Fibroblast of lung (primary cell): ENCODE results near the gene DAZAP1. TPM values are rescaled to one million over a fixed set of nuclear protein-coding genes. Genes with fewer than 3 reads are reported as not detected.

Source experiments
- DNase-seq, 2 donors: peaks; one replicate each; pipeline versions ENCODE4 v3.0.0 to v3.0.0-alpha.2; 2010; ENCODE audit warnings: low read depth in 2 of 2
- H2AFZ ChIP-seq: 2 replicates; pipeline ENCODE4 v1.5.1; 2012; ENCODE audit warnings: low read length, control low read depth, inconsistent platforms
- H3K27ac ChIP-seq: 2 replicates; pipeline ENCODE4 v1.5.1; 2011; ENCODE audit warnings: low read length, control low read depth; ENCODE audit not compliant: insufficient read depth
- H3K27me3 ChIP-seq: 2 replicates; pipeline ENCODE4 v1.5.1; 2011; ENCODE audit warnings: mild to moderate bottlenecking, low read length; ENCODE audit not compliant: control insufficient read depth, insufficient read depth
- H3K36me3 ChIP-seq: 2 replicates; pipeline ENCODE4 v1.5.1; 2011; ENCODE audit warnings: low read length; ENCODE audit not compliant: control insufficient read depth, insufficient read depth
- H3K4me1 ChIP-seq: 2 replicates; pipeline ENCODE4 v1.5.1; 2011; ENCODE audit warnings: low read length; ENCODE audit not compliant: control insufficient read depth, insufficient read depth; ENCODE audit errors: extremely low read depth
- H3K4me2 ChIP-seq: 2 replicates; pipeline ENCODE4 v1.5.1; 2011; ENCODE audit warnings: low read length, control low read depth; ENCODE audit not compliant: insufficient read depth; ENCODE audit errors: extremely low read depth
- H3K4me3 ChIP-seq, 4 experiments: fragments of 200-600 bp in 1 of 4; sonication (generic) in 1 of 4; replicated peaks in 1 of 4; 2 replicates each; pipeline ENCODE4 v1.5.1; 2011 to 2016; ENCODE audit warnings: low read length in 4 of 4, low read depth in 3 of 4, mild to moderate bottlenecking in 3 of 4, control low read depth in 2 of 4, inconsistent platforms in 1 of 4, mixed read lengths in 1 of 4; ENCODE audit not compliant: insufficient read depth in 1 of 4; ENCODE audit errors: control extremely low read depth in 1 of 4
- H3K79me2 ChIP-seq: 2 replicates; pipeline ENCODE4 v1.5.1; 2012; ENCODE audit warnings: mild to moderate bottlenecking, low read length, inconsistent platforms; ENCODE audit not compliant: control insufficient read depth, insufficient read depth
- H3K9ac ChIP-seq: 2 replicates; pipeline ENCODE4 v1.5.1; 2011; ENCODE audit warnings: mild to moderate bottlenecking, low read length, control low read depth; ENCODE audit not compliant: insufficient read depth
- H3K9me3 ChIP-seq: 2 replicates; pipeline ENCODE4 v1.5.1; 2012; ENCODE audit warnings: low read depth, low read length; ENCODE audit not compliant: control insufficient read depth, insufficient read depth
- H4K20me1 ChIP-seq: 2 replicates; pipeline ENCODE4 v1.5.1; 2011; ENCODE audit warnings: low read length; ENCODE audit not compliant: control insufficient read depth, insufficient read depth; ENCODE audit errors: extremely low read depth
- EZH2 ChIP-seq: IDR thresholded peaks from 2 replicates; pipeline ENCODE4 v1.5.1; 2012; ENCODE audit warnings: low read length, control low read depth, mild to moderate bottlenecking; ENCODE audit errors: missing control alignments
- polyA plus RNA-seq, 2 donors: library from polyadenylated mRNA; depleted of rRNA in 1 of 2; stranded (reverse) in 1 of 2; unstranded in 1 of 2; fragments of >200 nt; gene quantifications; 2 replicates each; pipeline ENCODE4 v1.2.1, GENCODE V29; 2011 to 2012; ENCODE audit warnings: missing spikeins in 1 of 2
- total RNA-seq: library from RNA; depleted of rRNA; stranded (reverse); fragments of >200 nt; gene quantifications from 2 replicates; pipeline ENCODE4 v1.2.1, GENCODE V29; 2014
- TF ChIP-seq, protein P1 (sequence below), 2 donors: IDR thresholded peaks in 1 of 2; conservative IDR thresholded peaks in 1 of 2; 1 replicate in 1 of 2; 2 replicates in 1 of 2; pipeline ENCODE4 v1.5.1; 2011 to 2012; ENCODE audit warnings: low read length in 2 of 2, control low read depth in 1 of 2, inconsistent platforms in 1 of 2, low read depth in 1 of 2, mild to moderate bottlenecking in 1 of 2

The DAZAP1 gene
- total and polyA plus RNA-seq, 2 donors (not counting 1 experiment from before 2014, with no cell fraction given): 44.6 to 49.5 TPM

DNA sequence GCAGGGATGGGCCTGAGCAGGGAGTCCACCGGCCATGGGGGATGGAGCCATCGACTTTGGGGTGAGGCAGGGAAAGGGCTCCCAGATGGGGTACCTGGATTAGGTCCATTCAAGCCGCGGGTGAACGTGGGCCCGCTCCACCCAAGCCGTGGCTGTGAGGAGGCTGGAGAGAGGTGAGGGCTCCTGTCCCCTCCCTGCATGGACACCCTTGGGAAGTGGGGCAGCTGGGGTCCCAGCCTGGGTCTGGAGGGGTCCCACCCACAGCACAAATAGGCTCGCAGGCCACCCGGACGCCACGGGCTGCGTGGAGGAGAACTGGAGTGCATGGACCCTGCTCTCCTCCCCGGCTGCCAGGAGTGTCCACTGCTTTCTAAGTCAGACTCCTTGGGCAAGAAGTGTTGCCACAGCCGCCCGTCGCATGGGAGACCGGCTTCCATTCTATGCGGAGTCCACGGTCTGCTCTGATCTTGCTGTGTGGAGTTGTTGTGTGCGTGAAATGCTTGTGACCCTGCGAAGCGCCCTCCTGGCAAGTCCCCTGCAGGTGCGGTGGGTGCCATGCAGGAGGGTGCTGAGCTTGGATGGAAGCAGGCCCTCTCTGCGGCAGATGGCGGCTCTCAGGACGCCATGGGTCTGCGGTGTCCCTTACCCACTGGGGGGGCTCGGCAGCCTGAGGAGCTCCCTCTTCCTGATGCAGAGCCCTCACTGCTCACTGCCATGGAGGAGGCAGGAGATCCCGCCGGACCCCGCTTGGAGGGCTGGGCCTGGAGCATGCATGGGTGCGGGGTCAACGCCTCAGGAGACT, 2.0 kb downstream of the DAZAP1 start:
- no peaks in the 10 kb centered on the region for H3K27me3 ChIP-seq
- DNase-seq: no peak
- H3K9me3 ChIP-seq: no peaks in the 10 kb centered on the region
- peak overlapping the region; percentile 48 to 90 (median 80) for H3K4me3 ChIP-seq
- H2AFZ ChIP-seq: no peak overlapping the region
- peaks cover 3% of the 10 kb centered on the region for H4K20me1 ChIP-seq
- H3K9ac ChIP-seq: peak overlapping the region; percentile 82
- H3K27ac ChIP-seq: peak overlapping the region; percentile 74
- no peak for TF ChIP-seq EZH2
- TF ChIP-seq, protein P1, sequence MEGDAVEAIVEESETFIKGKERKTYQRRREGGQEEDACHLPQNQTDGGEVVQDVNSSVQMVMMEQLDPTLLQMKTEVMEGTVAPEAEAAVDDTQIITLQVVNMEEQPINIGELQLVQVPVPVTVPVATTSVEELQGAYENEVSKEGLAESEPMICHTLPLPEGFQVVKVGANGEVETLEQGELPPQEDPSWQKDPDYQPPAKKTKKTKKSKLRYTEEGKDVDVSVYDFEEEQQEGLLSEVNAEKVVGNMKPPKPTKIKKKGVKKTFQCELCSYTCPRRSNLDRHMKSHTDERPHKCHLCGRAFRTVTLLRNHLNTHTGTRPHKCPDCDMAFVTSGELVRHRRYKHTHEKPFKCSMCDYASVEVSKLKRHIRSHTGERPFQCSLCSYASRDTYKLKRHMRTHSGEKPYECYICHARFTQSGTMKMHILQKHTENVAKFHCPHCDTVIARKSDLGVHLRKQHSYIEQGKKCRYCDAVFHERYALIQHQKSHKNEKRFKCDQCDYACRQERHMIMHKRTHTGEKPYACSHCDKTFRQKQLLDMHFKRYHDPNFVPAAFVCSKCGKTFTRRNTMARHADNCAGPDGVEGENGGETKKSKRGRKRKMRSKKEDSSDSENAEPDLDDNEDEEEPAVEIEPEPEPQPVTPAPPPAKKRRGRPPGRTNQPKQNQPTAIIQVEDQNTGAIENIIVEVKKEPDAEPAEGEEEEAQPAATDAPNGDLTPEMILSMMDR (conservative IDR thresholded peaks at IDR 0.05 in 1 of 2, IDR thresholded peaks at IDR 0.05 in 1 of 2; ENCODE audit: low read depth in 1 of 2, low read length in 2 of 2): no peak
- peaks cover 67% of the 10 kb centered on the region for H3K79me2 ChIP-seq
- H3K36me3 ChIP-seq: peaks cover 15% of the 10 kb centered on the region
- peak overlapping the region; percentile 82 for H3K4me2 ChIP-seq
- H3K4me1 ChIP-seq: peaks cover 26% of the 10 kb centered on the region

DNA sequence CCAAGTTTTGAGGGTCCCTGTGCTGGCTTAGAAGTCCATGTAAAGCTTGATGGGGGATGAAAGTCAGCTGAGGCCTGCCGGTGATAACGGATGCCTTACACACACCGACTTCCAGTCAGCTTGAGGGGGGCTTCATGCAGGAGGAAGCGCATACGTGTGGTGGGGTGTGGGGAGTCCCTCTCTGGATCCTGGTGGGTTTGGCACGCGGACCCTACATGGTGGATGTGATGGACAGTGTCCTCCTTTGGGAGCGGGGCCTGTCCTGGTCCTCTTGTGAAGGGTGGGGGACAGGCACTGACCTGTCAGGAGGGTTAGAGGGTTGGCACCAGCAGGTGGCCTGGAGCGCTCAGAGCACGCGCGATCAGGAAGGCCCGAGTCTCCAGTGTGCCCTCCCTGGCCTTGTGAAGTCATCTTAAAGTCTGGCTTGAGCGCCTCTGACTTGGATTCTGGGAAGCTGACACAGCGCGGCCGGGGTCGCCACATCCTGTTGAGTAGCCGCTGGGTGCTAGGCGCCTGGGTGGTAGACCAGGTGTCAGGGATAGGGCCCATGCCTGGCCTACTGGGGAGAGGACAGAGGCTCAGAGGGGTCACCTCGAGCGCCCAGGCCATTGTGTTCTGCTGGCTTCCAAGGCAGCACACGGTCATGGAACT, 2.9 kb downstream of the DAZAP1 start:
- Histone ChIP-seq H3K4me2 (peak overlapping the region; percentile 82), H3K9me3 (no peaks in the 10 kb centered on the region), H3K27me3 (no peaks in the 10 kb centered on the region), H3K27ac (peak overlapping the region; percentile 74), H3K4me1 (peaks cover 30% of the 10 kb centered on the region), H2AFZ (no peak overlapping the region), H3K79me2 (peaks cover 73% of the 10 kb centered on the region), H3K9ac (peak overlapping the region; percentile 36), H4K20me1 (peaks cover 3% of the 10 kb centered on the region), H3K36me3 (peaks cover 15% of the 10 kb centered on the region), H3K4me3 (peak overlapping the region in 3 of 4 experiments; percentile 9 to 90 (median 48))
- peak; percentile 60 to 76 for DNase-seq
- TF ChIP-seq EZH2: no peak
- TF ChIP-seq, protein P1 (conservative IDR thresholded peaks at IDR 0.05 in 1 of 2, IDR thresholded peaks at IDR 0.05 in 1 of 2; ENCODE audit: low read depth in 1 of 2, low read length in 2 of 2): no peak

DNA sequence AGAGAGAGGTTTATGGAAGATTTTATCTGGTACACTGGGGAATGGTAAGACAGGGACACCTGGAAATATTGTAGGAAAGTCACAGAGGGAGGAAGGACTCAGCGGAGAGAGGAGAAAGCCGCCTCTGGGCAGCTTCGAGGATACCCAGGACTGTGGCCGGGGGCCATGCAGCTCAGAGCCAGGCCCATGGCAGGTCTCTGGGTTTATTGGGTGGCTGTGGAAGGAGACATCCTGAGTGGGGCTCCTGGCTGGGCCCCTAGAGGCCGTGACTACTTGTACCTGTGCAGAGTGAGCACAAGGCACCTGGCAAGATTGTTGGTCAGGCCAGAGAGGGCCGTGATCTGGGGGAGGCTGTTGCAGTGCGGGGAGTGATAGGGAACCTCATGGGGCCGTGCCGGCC, 3.4 kb downstream of the DAZAP1 start:
- Histone ChIP-seq H3K27ac (peak overlapping the region; percentile 74), H4K20me1 (peaks cover 3% of the 10 kb centered on the region)
- TF ChIP-seq, protein P1 (conservative IDR thresholded peaks at IDR 0.05 in 1 of 2, IDR thresholded peaks at IDR 0.05 in 1 of 2; ENCODE audit: low read depth in 1 of 2, low read length in 2 of 2): no peak
- TF ChIP-seq EZH2: no peak

More for the DNA sequence above, 3.4 kb downstream of the DAZAP1 start:
- Histone ChIP-seq H3K9me3 (no peaks in the 10 kb centered on the region), H3K9ac (peak overlapping the region; percentile 36), H3K4me3 (peak overlapping the region in 1 of 4 experiments; percentile 90), H2AFZ (no peak overlapping the region), H3K27me3 (no peaks in the 10 kb centered on the region), H3K4me2 (peak overlapping the region; percentile 82), H3K79me2 (peaks cover 76% of the 10 kb centered on the region), H3K4me1 (peaks cover 33% of the 10 kb centered on the region), H3K36me3 (peaks cover 15% of the 10 kb centered on the region)
- DNase-seq: no peak
